ENCODE measurements around the gene GPR135.

DNA sequence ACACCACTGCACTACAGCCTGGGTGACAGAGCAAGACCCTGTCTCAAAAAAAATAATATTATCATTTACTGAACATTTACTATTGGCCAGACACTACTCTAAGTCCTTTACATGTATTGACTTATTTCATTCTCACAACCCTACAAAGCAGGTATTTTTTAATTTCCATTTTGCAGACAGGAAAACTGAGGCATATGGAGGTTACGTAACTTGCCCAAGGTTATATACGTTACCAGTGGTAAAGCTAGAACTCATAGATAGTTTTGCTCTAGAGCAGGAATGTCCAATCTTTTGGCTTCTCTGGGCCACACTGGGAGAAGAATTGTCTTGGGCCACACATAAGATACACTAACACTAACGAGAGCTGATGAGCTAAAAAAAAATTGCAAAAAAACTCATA is 13.4 kb upstream of the GPR135 start:
- TF ChIP-seq, protein P1, sequence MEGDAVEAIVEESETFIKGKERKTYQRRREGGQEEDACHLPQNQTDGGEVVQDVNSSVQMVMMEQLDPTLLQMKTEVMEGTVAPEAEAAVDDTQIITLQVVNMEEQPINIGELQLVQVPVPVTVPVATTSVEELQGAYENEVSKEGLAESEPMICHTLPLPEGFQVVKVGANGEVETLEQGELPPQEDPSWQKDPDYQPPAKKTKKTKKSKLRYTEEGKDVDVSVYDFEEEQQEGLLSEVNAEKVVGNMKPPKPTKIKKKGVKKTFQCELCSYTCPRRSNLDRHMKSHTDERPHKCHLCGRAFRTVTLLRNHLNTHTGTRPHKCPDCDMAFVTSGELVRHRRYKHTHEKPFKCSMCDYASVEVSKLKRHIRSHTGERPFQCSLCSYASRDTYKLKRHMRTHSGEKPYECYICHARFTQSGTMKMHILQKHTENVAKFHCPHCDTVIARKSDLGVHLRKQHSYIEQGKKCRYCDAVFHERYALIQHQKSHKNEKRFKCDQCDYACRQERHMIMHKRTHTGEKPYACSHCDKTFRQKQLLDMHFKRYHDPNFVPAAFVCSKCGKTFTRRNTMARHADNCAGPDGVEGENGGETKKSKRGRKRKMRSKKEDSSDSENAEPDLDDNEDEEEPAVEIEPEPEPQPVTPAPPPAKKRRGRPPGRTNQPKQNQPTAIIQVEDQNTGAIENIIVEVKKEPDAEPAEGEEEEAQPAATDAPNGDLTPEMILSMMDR (IDR thresholded peaks at IDR 0.05), result no peak
- TF ChIP-seq POLR2AphosphoS5 (IDR thresholded peaks at IDR 0.05), result no peak
